IPS-11a (cell line): ENCODE data around the gene ESPN.

Experiments
- H3K4me3 ChIP-seq: one replicate; pipeline ENCODE4 v1.5.1; 2013; ENCODE audit warnings: low read depth, low read length, control low read depth

The ESPN gene

GRCh38 chr1:6408023-6408422 is 16.6 kb upstream of the ESPN start:
- H3K4me3 ChIP-seq, result no peak overlapping the region

GRCh38 chr1:6409053-6409452 is 15.5 kb upstream of the ESPN start:
- no peak overlapping the region for H3K4me3 ChIP-seq

DNA sequence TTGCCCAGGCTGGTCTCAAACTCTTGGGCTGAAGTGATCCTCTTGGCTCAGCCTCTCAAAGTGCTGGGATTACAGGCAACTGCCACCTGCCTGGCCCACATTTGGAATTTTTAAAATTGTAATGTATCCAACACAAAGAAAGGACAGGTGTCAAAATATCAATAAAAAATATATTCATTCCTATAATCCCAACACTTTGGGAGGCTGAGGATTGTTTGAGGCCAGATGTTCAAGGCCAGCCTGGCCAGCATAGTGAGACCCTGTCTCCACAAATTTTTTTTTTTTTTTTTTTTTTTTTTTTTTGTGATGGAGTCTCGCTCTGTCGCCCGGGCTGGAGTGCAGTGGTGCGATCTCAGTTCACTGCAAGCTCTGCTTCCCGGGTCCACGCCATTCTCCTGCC is 14.8 kb upstream of the ESPN start:
- H3K4me3 ChIP-seq, result no peak overlapping the region

DNA sequence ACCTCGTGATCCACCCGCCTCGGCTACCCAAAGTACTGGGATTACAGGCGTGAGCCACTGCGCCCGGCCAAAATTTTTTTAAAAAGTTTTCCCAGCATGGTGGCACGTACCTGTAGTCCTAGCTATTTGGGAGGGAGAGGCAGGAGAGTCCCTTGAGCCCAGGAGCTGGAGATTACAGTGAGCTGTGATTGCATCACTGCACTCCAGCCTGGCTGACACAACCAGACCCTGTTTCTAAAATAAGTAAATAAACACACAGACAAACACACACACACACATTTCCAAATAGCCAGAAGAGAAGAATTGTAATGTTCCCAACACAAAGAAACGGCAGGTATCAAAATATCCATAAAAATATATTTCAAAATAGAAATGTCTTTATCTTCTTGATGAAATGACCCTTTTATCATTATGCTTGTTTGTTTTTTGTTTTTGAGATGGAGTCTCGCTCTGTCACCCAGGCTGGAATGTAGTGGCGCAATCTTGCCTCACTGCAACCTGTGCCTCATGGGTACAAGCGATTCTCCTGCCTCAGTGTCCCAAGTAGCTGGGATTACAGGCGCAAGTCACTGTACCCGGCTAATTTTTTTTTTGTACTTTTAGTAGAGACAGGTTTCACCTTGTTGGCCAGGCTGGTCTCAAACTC is 14.2 kb upstream of the ESPN start:
- no peak overlapping the region for H3K4me3 ChIP-seq

DNA sequence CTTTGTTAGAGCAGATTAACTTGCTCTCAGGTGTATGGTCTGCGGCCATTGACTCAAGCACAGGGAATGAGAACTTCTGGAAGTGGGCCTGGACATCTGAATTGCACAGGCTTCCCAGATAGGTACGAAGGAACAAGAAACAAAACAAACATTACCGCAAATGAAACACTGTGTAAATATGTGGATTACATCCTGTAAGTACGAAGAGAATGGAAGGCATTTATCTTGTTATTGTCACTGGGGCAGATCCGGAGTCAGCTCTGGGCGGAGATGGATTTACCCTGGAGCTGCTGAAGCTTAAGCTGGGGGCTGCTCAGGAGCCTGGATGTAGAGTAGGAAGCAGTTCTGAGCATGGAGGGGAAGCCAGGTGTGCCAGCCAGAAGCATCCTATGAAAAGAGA is 11.7 kb upstream of the ESPN start:
- H3K4me3 ChIP-seq, result no peak overlapping the region

DNA sequence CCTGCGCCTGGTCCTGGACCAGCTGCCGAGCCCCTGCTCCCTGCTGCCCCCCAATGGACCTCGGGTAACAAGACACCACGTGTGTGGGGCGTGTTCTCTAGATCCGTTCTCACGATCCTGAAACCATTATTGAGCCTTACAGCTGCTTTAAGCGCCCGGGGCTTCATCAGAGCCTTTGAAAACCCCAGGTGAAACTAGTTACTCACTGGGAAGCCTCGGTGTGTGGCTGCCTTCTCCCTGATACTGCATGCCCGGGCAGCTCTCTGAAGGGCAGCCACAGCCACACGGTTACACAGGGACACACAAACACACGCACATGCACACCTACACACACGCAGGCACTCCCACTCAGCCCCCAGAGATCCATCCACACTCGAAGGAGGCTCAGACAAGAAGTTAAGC is 10.1 kb upstream of the ESPN start:
- H3K4me3 ChIP-seq, result no peak overlapping the region

DNA sequence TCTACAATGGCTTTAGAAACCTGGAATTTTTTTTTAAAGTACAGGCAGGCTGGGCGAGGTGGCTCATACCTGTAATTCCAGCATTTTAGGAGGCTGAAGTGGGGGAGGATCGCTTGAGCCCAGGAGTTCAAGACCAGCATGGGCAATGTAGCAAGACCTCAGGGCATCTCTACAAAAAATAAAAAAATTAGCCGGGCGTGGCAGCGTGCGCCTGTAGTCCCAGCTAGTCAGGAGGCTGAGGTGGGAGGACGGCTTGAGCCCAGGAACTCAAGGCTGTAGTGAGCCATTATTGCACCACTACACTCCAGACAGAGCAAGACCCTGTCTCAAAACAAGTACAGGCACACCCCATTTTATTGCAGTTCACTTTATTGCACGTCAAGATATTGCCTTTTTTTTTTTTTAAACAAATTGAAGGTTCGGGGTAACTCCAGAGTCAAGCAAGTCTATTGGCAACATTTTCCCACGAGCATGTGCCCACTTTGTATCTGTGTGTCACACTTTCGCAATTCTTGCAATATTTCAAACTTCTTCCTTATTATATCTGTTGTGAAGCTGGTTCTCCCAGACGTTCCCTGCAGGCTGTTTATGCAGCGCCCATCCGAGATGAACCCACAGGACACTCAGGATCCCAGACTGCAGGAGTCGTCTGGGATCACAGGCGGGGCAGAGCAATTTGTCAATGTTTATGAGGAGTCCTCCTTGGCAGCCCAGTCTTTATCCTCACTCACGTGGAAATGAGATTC is 9.5 kb upstream of the ESPN start:
- H3K4me3 ChIP-seq, result no peak overlapping the region

DNA sequence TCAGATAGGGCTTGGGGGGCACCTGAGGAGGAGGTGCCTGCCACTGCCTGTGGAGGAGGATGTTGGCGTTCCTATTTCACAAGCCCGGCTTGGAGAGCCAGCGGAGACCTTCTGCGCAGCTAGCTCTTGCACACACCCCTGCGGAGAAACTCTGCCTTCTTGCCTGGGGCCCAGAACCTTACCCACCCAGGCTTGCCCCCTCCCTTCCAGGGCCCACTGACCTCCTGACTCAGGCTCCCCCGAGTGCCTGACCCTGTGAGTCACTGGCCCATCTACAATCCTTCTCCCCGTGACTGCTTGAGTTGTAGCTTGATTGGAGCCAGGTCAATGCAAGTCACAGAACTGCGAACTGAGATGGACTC is 8.3 kb upstream of the ESPN start:
- H3K4me3 ChIP-seq, result no peak overlapping the region

GRCh38 chr1:6416906-6417305 is 7.7 kb upstream of the ESPN start:
- no peak overlapping the region for H3K4me3 ChIP-seq

- no peak overlapping the region for H3K4me3 ChIP-seq
Observed at GRCh38 chr1:6417961-6418667, 6.5 kb upstream of the ESPN start.

- H3K4me3 ChIP-seq, result peak overlapping the region; percentile 24
Observed at GRCh38 chr1:6418668-6419396, 5.7 kb upstream of the ESPN start.

GRCh38 chr1:6419397-6419803 is 5.2 kb upstream of the ESPN start:
- H3K4me3 ChIP-seq, result peak overlapping the region; percentile 4

DNA sequence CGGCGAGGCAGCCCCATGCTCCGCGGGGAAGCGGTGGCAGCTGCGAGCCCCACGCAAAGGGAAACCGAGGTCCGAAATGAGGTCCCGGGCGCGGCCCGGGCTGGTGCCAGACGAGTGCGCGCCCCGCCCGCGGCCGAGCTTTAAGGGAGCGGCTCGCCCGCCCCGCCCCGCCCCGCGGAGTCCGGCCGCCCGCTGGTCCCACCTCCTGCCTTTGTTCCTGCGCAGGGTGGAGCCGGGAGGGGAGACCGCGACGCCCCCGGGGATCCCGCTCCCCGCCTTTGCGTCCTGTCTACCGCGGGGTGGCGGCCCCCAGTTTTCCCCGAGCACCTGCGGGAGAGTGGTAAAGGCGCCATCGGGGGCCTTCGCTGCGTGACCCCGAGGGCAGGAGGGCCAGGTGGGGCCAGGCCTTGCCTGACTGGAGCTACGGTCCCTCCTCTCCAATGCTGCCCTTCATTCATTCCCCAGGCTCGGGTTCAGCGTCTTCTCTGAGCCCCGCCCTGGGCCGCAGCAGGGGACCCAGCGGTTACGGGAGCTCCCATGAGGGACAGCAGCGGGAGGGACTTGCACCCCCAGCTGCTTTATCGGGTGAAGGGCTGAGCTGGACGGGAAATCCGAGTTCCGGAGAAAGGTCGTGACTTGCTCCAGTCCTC is 4.6 kb upstream of the ESPN start, which contains the start of gene HES2:
Gene HES2, minus strand, starts transcription at position 116 of the 650 bp plus-strand sequence. Its CDS starts 99 bp downstream, at position 17.
- H3K4me3 ChIP-seq, result peak within 1 kb of the TSS; percentile 24

DNA sequence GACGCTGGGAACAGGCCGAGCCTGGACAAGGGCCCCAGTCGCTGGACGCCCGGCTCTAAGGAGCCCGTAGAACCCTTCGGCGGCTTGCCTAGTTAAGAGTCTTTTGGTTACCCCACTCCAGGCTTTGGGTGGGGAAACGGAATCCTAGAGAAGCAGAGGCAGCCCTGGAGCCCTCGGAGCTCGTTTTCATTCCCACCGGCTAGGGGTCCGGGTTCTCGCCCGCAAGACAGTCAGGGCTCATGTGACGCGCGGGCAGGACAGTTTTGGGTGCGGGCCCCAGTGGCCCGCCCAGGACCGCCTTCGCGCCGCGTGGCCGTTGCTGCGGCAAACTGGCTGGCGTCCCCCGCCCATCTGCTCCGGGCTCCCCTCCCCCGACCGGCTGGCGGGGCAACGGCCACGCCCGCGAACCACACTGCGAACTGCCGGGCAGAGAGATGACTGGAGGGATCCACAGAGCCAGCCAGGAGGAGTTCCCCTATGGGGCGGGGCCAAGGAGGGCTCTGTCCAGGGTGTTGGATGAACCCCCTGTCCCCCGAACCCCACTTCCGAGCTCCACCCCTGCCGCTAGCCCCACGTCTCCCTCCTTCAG is 4.0 kb upstream of the ESPN start:
- H3K4me3 ChIP-seq, result no peak overlapping the region

DNA sequence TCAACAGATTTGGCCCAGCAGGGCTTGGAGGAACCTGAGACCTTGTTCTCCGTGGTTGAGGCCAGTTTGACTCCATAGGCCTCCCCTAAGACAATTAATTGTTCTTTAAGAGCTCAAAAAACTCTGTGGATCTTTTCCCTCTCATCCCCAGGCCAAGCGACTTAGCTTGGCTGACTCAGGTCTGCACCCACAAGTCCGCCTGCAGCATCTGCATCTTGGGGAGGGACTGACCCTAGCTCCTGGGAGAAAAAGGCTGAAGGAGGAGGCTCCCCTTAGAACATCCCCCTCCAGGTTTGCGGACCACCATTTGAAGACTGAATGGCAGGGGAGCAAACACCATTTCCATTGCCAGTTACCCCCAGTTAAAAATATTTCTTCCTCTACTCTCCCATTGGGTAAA is 3.3 kb upstream of the ESPN start:
- no peak overlapping the region for H3K4me3 ChIP-seq

DNA sequence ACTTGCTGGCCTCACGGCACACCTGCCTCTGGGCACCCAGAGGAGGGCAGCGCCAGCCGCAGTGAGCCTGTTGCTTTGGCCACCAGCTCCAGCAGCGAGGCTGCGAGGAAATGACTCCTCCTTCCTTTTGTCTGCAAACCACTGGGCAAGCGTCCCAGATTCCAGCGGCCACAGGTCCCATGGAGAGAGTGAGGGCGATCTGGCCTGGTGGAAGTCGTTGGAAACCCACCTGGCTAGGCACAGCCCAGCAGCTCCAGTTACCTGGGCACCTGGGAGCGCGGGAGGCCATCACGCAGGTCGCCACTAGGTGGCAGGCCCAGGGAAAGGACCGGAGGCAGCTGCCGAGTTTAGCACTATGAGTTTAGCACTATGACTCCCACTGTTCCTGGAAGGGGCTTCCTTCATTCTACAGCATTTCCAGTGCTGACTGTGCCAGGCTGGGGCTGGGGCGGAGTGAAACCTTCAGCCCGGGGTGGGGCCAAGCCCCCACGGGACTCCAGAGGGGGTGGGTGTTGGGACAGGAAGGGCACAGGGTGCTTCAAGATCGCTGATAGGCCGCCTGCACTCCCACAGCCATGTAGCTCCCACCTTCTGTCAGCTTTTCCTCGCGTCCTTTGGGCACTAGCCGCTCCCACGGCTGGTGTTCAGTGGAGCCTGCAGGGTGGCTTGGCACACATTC is 1.1 kb upstream of the ESPN start:
- no peak overlapping the region for H3K4me3 ChIP-seq

DNA sequence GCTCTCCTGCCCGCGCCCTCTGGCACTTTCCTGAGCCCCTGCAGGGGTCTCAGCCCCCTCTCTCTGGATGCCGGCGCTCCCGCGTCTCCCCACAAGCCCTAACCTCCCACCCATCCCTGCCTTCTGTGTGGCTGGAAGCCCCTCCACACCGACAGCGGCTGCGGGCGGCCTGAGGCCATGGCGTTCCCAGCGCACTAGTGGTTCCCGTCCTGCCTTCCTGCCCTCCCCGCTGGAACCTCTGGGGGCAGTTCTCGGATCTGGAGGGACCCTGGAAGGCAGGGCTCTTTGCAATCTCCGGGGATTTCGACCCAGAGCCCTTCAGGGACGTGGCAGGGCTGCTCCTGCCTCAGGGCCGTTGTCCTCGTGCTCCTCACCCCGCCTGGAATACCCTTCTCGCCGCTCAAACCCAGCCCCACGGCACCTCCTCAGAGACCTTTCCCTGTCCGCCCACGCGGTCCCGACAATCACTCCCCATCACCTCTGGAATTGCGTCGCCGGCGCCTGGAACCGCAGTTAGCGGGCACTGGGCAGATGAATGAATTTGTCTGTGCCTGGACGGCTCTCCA is 493 bp upstream of the ESPN start:
- no peak overlapping the region for H3K4me3 ChIP-seq

- H3K4me3 ChIP-seq, result no peak overlapping the region
Observed at GRCh38 chr1:6425658-6426057, 1.1 kb downstream of the ESPN start.

- no peak overlapping the region for H3K4me3 ChIP-seq
Observed at GRCh38 chr1:6426277-6426971, 1.8 kb downstream of the ESPN start.
